Esophagus squamous epithelium (tissue), 4 donors: Measurements from ENCODE around the gene STK25.
"Not testable (repeated sequence)": the region's sequence is repeated elsewhere in the genome, so short reads cannot be mapped to it uniquely, and the experiment has no call there.

Source experiments
- CTCF ChIP-seq, 6 experiments: fragments of 450-650 bp in 4 of 6; fragments of 200-600 bp in 2 of 6; sonication (generic) in 2 of 6; IDR thresholded peaks; one replicate each; pipeline ENCODE4 v1.5.1; 2016 to 2019; ENCODE audit warnings: antibody characterized with exemption in 6 of 6, mild to moderate bottlenecking in 4 of 6, moderate library complexity in 4 of 6
- POLR2A ChIP-seq, 4 donors: fragments of 450-650 bp; IDR thresholded peaks; one replicate each; pipeline ENCODE4 v1.6.1; 2017; ENCODE audit warnings: antibody characterized with exemption in 4 of 4, mild to moderate bottlenecking in 4 of 4, moderate library complexity in 3 of 4

GRCh38 chr2:241450092-241450491 is 58.3 kb downstream of the STK25 start:
- TF ChIP-seq CTCF, POLR2A (IDR thresholded peaks at IDR 0.05): not testable (repeated sequence)
